Activated CD8-positive, alpha-beta memory T cell treated with anti-CD3 and anti-CD28 coated beads, Interleukin-2, amount 50 U/mL, for 48 hours (primary cell): ENCODE data around the gene TP73.

Experiments
- DNase-seq: peaks from one replicate; pipeline ENCODE4 v3.0.0-alpha.2; 2020

Gene TP73

DNA sequence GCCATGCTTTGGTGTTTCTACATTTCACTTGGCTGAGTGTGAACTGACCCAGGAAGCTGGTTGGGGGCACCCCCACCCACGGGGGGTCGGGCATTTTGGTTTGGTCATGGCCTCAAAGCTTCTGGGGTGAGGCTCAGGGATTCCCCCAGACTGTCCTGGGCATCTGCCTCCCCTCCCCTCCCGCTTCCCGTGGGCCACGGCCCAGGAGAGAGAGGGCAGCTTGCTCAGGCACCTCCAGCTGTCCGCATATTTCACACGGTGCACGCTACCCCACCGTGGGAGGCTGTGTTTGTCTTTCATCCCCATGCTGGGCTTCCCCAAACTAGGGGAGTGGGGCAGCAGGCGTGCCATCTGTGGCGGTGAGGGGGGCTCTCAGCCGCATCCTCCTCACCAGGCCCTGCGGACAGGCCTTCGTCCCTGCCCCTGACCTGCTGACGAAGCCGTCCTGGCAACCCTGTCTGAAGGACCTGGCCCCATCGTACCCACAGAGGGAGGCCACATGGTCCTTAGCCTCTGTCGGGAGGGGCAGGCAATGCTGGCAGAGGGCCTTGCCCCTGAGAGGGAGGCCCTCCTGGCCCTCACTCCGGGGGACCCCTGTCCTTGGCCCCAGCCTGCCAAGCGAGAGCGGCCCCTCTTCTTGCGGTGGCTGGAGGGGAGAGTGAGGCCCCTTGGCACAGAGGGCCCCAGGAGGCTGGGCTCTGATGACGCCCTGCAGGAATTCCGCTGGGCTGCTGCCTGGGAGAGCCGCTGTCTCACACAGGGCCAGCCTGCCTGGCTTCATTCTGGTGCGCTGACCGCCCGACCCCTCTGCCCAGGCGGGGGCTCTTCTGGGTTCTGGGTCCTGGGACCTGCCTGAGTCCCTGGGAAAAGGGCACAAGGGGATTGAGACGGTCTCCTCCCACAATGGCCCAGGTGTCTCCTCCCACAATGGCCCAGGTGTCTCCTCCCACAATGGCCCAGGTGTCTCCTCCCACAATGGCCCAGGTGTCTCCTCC lies 22.1 kb downstream of the TP73 start:
- no peak for DNase-seq

DNA sequence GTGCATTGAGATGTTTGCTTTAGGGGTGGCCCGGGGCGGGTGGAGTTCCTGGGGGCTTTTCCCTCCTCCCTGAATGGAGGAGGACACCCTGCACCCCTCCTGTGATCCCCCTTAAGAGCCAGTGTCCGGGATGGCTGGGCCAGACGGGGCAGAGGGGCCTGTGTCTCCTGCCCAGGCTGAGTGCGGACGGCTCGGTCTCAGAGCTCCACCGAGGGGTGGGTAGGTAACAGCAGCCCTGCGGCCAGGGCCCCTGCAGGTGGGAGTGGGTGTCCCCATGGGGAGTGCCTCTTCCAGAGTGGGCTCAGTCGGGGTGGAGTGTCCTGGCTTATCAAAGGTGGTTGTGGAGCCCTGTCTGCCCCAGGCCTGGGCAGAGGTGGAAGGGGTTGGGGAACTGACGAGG lies 23.1 kb downstream of the TP73 start:
- DNase-seq = no peak

- DNase-seq = no peak
Observed at GRCh38 chr1:3676581-3677470, 24.5 kb downstream of the TP73 start.

DNA sequence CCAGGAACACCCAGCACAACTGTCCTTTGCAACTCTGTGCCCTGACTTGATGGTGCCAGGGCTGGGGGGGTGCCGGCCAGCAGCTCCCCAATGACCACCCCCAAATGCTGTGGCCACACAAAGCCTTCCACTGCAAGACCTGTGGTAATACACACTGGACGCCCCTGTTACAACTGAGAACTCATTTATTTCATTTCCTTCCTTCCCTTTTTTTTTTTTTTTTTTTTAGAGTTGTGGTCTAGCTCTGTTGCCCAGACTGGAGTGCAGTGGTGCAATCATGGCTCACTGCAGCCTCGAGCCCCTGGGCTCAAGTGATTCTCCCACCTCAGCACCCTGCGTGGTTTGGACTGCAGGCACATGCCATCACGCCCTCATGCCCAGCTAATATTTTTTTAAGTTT lies 25.2 kb downstream of the TP73 start:
- no peak for DNase-seq

DNA sequence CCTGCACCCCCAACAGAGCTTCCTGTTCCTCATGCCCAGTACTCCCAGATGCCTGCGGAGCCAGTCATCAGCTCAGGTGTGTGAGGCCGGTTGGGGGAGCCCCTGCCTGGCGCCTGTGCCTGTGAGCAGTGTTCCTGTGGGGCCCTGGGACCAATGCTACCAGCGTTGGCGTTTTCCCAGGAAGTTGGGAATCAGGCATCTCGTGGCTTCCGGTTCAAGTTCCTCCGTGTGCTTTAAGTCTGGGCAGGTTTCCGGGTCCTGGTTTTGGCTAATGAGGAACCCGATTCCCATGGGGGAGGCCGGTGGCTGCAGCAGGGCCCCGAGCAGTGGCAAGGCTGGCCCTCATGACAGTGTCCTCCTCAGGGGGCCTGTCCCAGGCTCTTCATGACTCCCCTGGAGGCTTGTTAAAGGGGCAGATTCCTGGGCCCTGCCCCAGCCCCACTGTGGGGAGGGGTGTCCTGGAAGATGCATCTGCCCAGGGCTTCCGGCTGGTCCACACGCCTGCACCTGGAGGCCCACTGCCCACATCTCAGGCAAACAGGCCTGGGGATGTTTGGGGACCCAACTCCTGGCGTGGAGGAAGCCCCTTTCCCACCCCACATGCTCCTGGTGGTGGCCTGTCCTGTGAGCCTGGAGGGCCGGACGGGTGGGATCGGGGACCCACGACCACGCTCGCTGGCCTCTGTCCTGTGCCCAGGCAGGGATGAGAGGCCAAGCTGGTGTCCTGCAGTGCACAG lies 26.2 kb downstream of the TP73 start:
- no peak for DNase-seq

- no peak for DNase-seq
Observed at GRCh38 chr1:3679098-3679555, 26.8 kb downstream of the TP73 start.

GRCh38 chr1:3679799-3680453 lies 27.6 kb downstream of the TP73 start:
- no peak for DNase-seq

GRCh38 chr1:3680488-3681230 lies 28.3 kb downstream of the TP73 start:
- DNase-seq = no peak

DNA sequence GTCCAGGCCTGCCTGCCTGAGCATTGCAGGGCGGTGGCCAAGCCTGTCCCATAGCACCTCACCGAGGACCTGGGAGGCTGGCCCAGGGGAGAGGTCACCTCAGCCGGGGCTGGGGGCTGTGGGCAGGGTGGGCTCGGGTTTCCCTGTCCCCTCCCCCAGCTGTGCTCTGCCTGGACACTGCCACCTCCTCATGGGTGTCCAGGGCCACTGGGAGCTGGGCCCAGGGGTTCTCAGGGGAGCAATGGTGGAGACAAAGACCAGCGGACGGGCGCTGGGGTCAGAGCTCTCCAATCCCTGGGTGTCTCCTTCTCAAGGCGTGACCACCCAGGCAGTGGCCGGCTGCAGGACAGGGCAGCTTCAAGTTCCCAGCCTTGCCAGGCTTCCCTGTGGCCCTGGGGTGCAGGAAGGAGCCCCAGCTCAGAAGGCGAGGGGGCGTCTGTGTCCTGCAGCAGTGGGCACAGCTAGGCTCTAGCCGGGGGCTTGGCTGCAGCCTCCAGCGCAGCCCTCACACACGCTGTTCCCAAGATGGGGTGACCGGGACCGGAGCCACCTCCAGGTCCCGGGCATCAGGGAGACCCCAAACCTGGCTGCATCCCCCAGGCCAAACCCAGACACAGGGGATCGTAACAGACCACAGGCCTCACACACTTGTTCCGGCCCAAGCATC lies 29.0 kb downstream of the TP73 start:
- DNase-seq = no peak

- no peak for DNase-seq
Observed at GRCh38 chr1:3681898-3682806, 29.8 kb downstream of the TP73 start.

GRCh38 chr1:3683197-3683596 lies 30.9 kb downstream of the TP73 start:
- no peak for DNase-seq

- no peak for DNase-seq
Observed at GRCh38 chr1:3683992-3684391, 31.7 kb downstream of the TP73 start.

DNA sequence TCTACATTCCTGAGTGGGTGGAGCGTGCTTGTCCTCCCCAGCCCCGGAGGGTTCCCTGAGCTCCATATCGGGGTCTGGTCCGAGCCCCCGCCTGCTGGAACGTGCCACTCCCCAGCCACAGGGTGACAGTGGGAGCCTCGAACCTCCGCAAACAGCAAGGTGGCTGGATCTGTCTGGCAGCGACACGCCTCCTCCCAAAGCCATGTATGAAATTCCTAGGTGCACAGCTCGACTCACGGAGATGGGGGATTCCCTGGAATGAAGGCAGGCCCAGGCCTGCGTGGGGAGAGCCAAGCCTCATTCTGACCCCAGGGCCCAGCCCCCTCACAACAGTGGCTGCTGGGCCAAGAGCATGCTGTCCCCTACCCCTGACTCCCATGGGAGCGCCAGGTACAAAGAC lies 32.9 kb downstream of the TP73 start:
- DNase-seq = no peak

GRCh38 chr1:3685906-3686305 lies 33.6 kb downstream of the TP73 start:
- DNase-seq = no peak

DNA sequence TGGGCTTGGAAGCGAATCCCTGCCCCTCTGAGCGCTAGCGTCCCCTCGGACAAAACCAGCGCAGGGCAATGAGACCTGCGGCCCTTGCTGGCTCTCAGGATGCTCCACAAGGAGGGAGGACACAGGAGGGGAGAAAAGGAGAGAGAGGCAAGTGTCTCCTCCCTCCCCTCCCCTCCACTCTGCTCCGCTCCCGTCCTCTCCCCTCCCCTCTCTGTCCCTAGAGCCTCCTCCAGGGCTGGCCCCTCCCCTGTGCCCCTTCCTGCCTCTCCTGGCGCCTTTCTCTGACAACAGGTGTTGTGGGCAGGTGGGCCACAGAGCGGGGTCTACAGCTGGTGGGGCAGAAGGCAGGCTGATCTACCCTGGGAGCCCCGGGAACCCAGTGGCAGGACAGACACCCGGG lies 35.2 kb downstream of the TP73 start:
- DNase-seq = no peak

- DNase-seq = no peak
Observed at GRCh38 chr1:3688356-3689137, 36.2 kb downstream of the TP73 start.

GRCh38 chr1:3689138-3689750 lies 36.9 kb downstream of the TP73 start:
- no peak for DNase-seq

GRCh38 chr1:3690282-3691065 lies 38.2 kb downstream of the TP73 start:
- DNase-seq = no peak
